LNCAP (cell line): ENCODE measurements around the gene POLG.

Source experiments
- CTCF ChIP-seq: fragments of 450-650 bp; IDR thresholded peaks from 2 replicates; pipeline ENCODE4 v1.5.1; 2017; ENCODE audit warnings: mild to moderate bottlenecking

Gene POLG

GRCh38 chr15:89356634-89357298 is 22.1 kb upstream of the POLG start:
- peak; percentile 82 for TF ChIP-seq CTCF

- no peak for TF ChIP-seq CTCF
These were observed 19.4 kb upstream of the POLG start for GRCh38 chr15:89353991-89354390.

GRCh38 chr15:89352476-89352875 is 17.9 kb upstream of the POLG start:
- TF ChIP-seq CTCF: no peak

GRCh38 chr15:89349206-89349558 is 14.6 kb upstream of the POLG start:
- TF ChIP-seq CTCF: no peak

- no peak for TF ChIP-seq CTCF
These were observed 12.1 kb upstream of the POLG start for GRCh38 chr15:89346516-89347231.

- no peak for TF ChIP-seq CTCF
These were observed 10.6 kb upstream of the POLG start for GRCh38 chr15:89345248-89345647.

- TF ChIP-seq CTCF: no peak
These were observed 8.2 kb upstream of the POLG start for GRCh38 chr15:89342840-89343239.
